ENCODE results near the gene C20orf144.

C20orf144 gene

GRCh38 chr20:33671573-33672288, 9.6 kb downstream of the C20orf144 start:
- H3K9ac ChIP-seq: peak overlapping the region; percentile 84; the same call in 1 of the 2 replicates
- no peak overlapping the region for H3K4me3 ChIP-seq (IDR thresholded peaks at IDR 0.05; ENCODE audit: insufficient read depth, low read depth, low read length)
- peak overlapping the region; percentile 94 for H3K4me2 ChIP-seq

GRCh38 chr20:33672426-33673113, 10.4 kb downstream of the C20orf144 start:
- Histone ChIP-seq H3K27ac (peak overlapping the region; percentile 62; the same call in 1 of the 2 replicates), H3K79me2 (ENCODE audit: insufficient read depth, low read depth) (peaks cover 35% of the 10 kb centered on the region), H2AFZ (ENCODE audit: low read depth) (no peak overlapping the region), H3K27me3 (ENCODE audit: insufficient read depth, low read depth) (no peaks in the 10 kb centered on the region), H3K36me3 (ENCODE audit: insufficient read depth) (peaks cover 4% of the 10 kb centered on the region; the same call in 1 of the 2 replicates), H3K4me3 (IDR thresholded peaks at IDR 0.05; ENCODE audit: insufficient read depth, low read depth, low read length) (no peak overlapping the region), H3K9ac (peak overlapping the region; percentile 84), H3K4me2 (peak overlapping the region; percentile 94), H3K4me1 (ENCODE audit: low read depth, poor library complexity, severe bottlenecking) (peaks cover 60% of the 10 kb centered on the region), H4K20me1 (ENCODE audit: insufficient read depth) (no peaks in the 10 kb centered on the region)
- no peak for TF ChIP-seq CTCF (conservative IDR thresholded peaks at IDR 0.05; ENCODE audit: low read depth, low read length)

More at GRCh38 chr20:33671573-33672288, 9.6 kb downstream of the C20orf144 start:
- no peak overlapping the region for H2AFZ ChIP-seq (ENCODE audit: low read depth)
- H3K27ac ChIP-seq: peak overlapping the region; percentile 62; the same call in 1 of the 2 replicates
- no peaks in the 10 kb centered on the region for H3K27me3 ChIP-seq (ENCODE audit: insufficient read depth, low read depth)
- H3K36me3 ChIP-seq (ENCODE audit: insufficient read depth): no peaks in the 10 kb centered on the region; the same call in 1 of the 2 replicates
- H4K20me1 ChIP-seq (ENCODE audit: insufficient read depth): no peaks in the 10 kb centered on the region
- peaks cover 35% of the 10 kb centered on the region for H3K79me2 ChIP-seq (ENCODE audit: insufficient read depth, low read depth)
- H3K4me1 ChIP-seq (ENCODE audit: low read depth, poor library complexity, severe bottlenecking): peaks cover 60% of the 10 kb centered on the region
- no peak for TF ChIP-seq CTCF (conservative IDR thresholded peaks at IDR 0.05; ENCODE audit: low read depth, low read length)

- H4K20me1 ChIP-seq (ENCODE audit: insufficient read depth): no peaks in the 10 kb centered on the region
- peaks cover 7% of the 10 kb centered on the region; the same call in 1 of the 2 replicates for H3K36me3 ChIP-seq (ENCODE audit: insufficient read depth)
- no peak overlapping the region for H3K4me3 ChIP-seq (IDR thresholded peaks at IDR 0.05; ENCODE audit: insufficient read depth, low read depth, low read length)
- no peaks in the 10 kb centered on the region for H3K27me3 ChIP-seq (ENCODE audit: insufficient read depth, low read depth)
- H3K79me2 ChIP-seq (ENCODE audit: insufficient read depth, low read depth): peaks cover 35% of the 10 kb centered on the region
- peak overlapping the region; percentile 94 for H3K4me2 ChIP-seq
- no peak for TF ChIP-seq CTCF (conservative IDR thresholded peaks at IDR 0.05; ENCODE audit: low read depth, low read length)
- peaks cover 59% of the 10 kb centered on the region for H3K4me1 ChIP-seq (ENCODE audit: low read depth, poor library complexity, severe bottlenecking)
- no peak overlapping the region for H2AFZ ChIP-seq (ENCODE audit: low read depth)
- H3K27ac ChIP-seq: peak overlapping the region; percentile 62
- peak overlapping the region; percentile 84 for H3K9ac ChIP-seq
These were observed 10.9 kb downstream of the C20orf144 start for GRCh38 chr20:33673114-33673409.

- Histone ChIP-seq H3K4me2 (peak overlapping the region; percentile 94), H2AFZ (ENCODE audit: low read depth) (no peak overlapping the region), H3K4me1 (ENCODE audit: low read depth, poor library complexity, severe bottlenecking) (peaks cover 54% of the 10 kb centered on the region), H3K36me3 (ENCODE audit: insufficient read depth) (peaks cover 7% of the 10 kb centered on the region; the same call in 1 of the 2 replicates), H3K9ac (peak overlapping the region; percentile 84), H3K79me2 (ENCODE audit: insufficient read depth, low read depth) (peaks cover 31% of the 10 kb centered on the region), H3K27me3 (ENCODE audit: insufficient read depth, low read depth) (no peaks in the 10 kb centered on the region), H3K4me3 (IDR thresholded peaks at IDR 0.05; ENCODE audit: insufficient read depth, low read depth, low read length) (no peak overlapping the region), H3K27ac (peak overlapping the region; percentile 62), H4K20me1 (ENCODE audit: insufficient read depth) (no peaks in the 10 kb centered on the region)
- TF ChIP-seq CTCF (conservative IDR thresholded peaks at IDR 0.05; ENCODE audit: low read depth, low read length): no peak
These were observed 11.5 kb downstream of the C20orf144 start for GRCh38 chr20:33673410-33674293.

Measured in KMS-11 (cell line).